GM19463 (cell line): Measurements from ENCODE around the gene LDLR.
A peak's percentile ranks its signal among the peaks of the same experiment; 100 is the strongest.
"Not testable (repeated sequence)": the region's sequence is repeated elsewhere in the genome, so short reads cannot be mapped to it uniquely, and the experiment has no call there.

ENCODE experiments used
- ATAC-seq: cut with Tn5 transposase; IDR thresholded peaks from one replicate; pipeline ENCODE4 v1.9.1; 2021; ENCODE audit warnings: mild to moderate bottlenecking, moderate library complexity; ENCODE audit not compliant: unreplicated experiment

The LDLR gene

GRCh38 chr19:11070123-11070522 is 19.1 kb upstream of the LDLR start:
- no peak for ATAC-seq

- ATAC-seq = no peak
These were observed 15.7 kb upstream of the LDLR start for GRCh38 chr19:11073568-11073967.

- ATAC-seq = not testable (repeated sequence)
These were observed 12.5 kb upstream of the LDLR start for GRCh38 chr19:11076792-11077191.

- no peak for ATAC-seq
These were observed 10.4 kb upstream of the LDLR start for GRCh38 chr19:11078893-11079292.

- no peak for ATAC-seq
These were observed 9.3 kb upstream of the LDLR start for GRCh38 chr19:11079999-11080398.

GRCh38 chr19:11087870-11088505 is 1.3 kb upstream of the LDLR start:
- no peak for ATAC-seq

- ATAC-seq = no peak
These were observed 583 bp upstream of the LDLR start for GRCh38 chr19:11088506-11089253.

GRCh38 chr19:11090014-11090263 is 676 bp downstream of the LDLR start:
- not testable (repeated sequence) for ATAC-seq

- peak; percentile 76 for ATAC-seq
These were observed 1.2 kb downstream of the LDLR start for GRCh38 chr19:11090264-11090996.

GRCh38 chr19:11090997-11091702 is 1.9 kb downstream of the LDLR start:
- no peak for ATAC-seq

- ATAC-seq = no peak
These were observed 2.5 kb downstream of the LDLR start for GRCh38 chr19:11091703-11092153.

- no peak for ATAC-seq
These were observed 2.9 kb downstream of the LDLR start for GRCh38 chr19:11092181-11092538.

GRCh38 chr19:11093689-11094238 is 4.5 kb downstream of the LDLR start:
- ATAC-seq = no peak

- ATAC-seq = no peak
These were observed 5.2 kb downstream of the LDLR start for GRCh38 chr19:11094520-11094894.

GRCh38 chr19:11096210-11096841 is 7.1 kb downstream of the LDLR start:
- peak; percentile 47 for ATAC-seq

GRCh38 chr19:11097367-11097766 is 8.1 kb downstream of the LDLR start:
- not testable (repeated sequence) for ATAC-seq

GRCh38 chr19:11098327-11098726 is 9.1 kb downstream of the LDLR start:
- ATAC-seq = no peak

GRCh38 chr19:11098861-11099260 is 9.6 kb downstream of the LDLR start:
- ATAC-seq = no peak

GRCh38 chr19:11100049-11100448 is 10.8 kb downstream of the LDLR start:
- ATAC-seq = no peak

- no peak for ATAC-seq
These were observed 11.8 kb downstream of the LDLR start for GRCh38 chr19:11101057-11101456.

- ATAC-seq = no peak
These were observed 13.7 kb downstream of the LDLR start for GRCh38 chr19:11102944-11103343.
